H9 (cell line): ENCODE results near the gene TRIM34. TPM values are rescaled to one million over a fixed set of nuclear protein-coding genes. Genes with fewer than 3 reads are reported as not detected.

Experiments
- DNase-seq: peaks from one replicate; pipeline ENCODE4 v3.0.0-alpha.2; 2017
- H2AFZ ChIP-seq: one replicate; pipeline ENCODE4 v1.6.1; 2013; ENCODE audit warnings: mild to moderate bottlenecking, low read length, control low read depth, moderate library complexity
- H2AK5ac ChIP-seq: 2 replicates; pipeline ENCODE4 v1.6.1; 2013; ENCODE audit warnings: low read length, control low read depth, mixed read lengths; ENCODE audit not compliant: insufficient read length
- H2BK120ac ChIP-seq: one replicate; pipeline ENCODE4 v1.6.1; 2013; ENCODE audit warnings: low read depth, mild to moderate bottlenecking, low read length, control low read depth, inconsistent platforms; ENCODE audit not compliant: poor library complexity, severe bottlenecking
- H2BK12ac ChIP-seq: 2 replicates; pipeline ENCODE4 v1.6.1; 2013; ENCODE audit warnings: low read length, control low read depth, mixed read lengths, low read depth; ENCODE audit not compliant: insufficient read length
- H2BK15ac ChIP-seq: 2 replicates; pipeline ENCODE4 v1.6.1; 2013; ENCODE audit warnings: low read depth, low read length, control low read depth
- H2BK20ac ChIP-seq: one replicate; pipeline ENCODE4 v1.6.1; 2013; ENCODE audit warnings: low read depth, mild to moderate bottlenecking, low read length, control low read depth, inconsistent platforms; ENCODE audit not compliant: poor library complexity, severe bottlenecking
- H2BK5ac ChIP-seq: 2 replicates; pipeline ENCODE4 v1.6.1; 2013; ENCODE audit warnings: low read length, control low read depth, mixed read lengths; ENCODE audit not compliant: insufficient read length
- H3K14ac ChIP-seq: 2 replicates; pipeline ENCODE4 v1.6.1; 2013; ENCODE audit warnings: low read length, control low read depth; ENCODE audit not compliant: insufficient read depth
- H3K18ac ChIP-seq: 2 replicates; pipeline ENCODE4 v1.6.1; 2013; ENCODE audit warnings: low read depth, mild to moderate bottlenecking, mixed read lengths, low read length, control low read depth; ENCODE audit not compliant: insufficient read length
- H3K23ac ChIP-seq: 2 replicates; pipeline ENCODE4 v1.6.1; 2013; ENCODE audit warnings: low read length, control low read depth, mixed read lengths, low read depth; ENCODE audit not compliant: insufficient read length
- H3K23me2 ChIP-seq: 2 replicates; pipeline ENCODE4 v1.6.1; 2013; ENCODE audit warnings: low read depth, mild to moderate bottlenecking, mixed read lengths, low read length, control low read depth; ENCODE audit not compliant: insufficient read length, poor library complexity, severe bottlenecking
- H3K27ac ChIP-seq: 2 replicates; pipeline ENCODE4 v1.5.1; 2013; ENCODE audit warnings: low read length, control low read depth, mixed read lengths, low read depth; ENCODE audit not compliant: insufficient read length
- H3K27me3 ChIP-seq: 2 replicates; pipeline ENCODE4 v1.6.1; 2013; ENCODE audit warnings: low read length, control low read depth, inconsistent platforms; ENCODE audit not compliant: insufficient read depth
- H3K4ac ChIP-seq: 2 replicates; pipeline ENCODE4 v1.6.1; 2013; ENCODE audit warnings: low read depth, mild to moderate bottlenecking, control low read depth, inconsistent platforms, low read length, moderate library complexity
- H3K4me1 ChIP-seq: 2 replicates; pipeline ENCODE4 v1.6.1; 2013; ENCODE audit warnings: low read length, control low read depth, inconsistent platforms; ENCODE audit not compliant: insufficient read depth
- H3K4me2 ChIP-seq: 2 replicates; pipeline ENCODE4 v1.6.1; 2013; ENCODE audit warnings: low read length, control low read depth, mixed read lengths; ENCODE audit not compliant: insufficient read length, insufficient read depth
- H3K56ac ChIP-seq: 2 replicates; pipeline ENCODE4 v1.6.1; 2013; ENCODE audit warnings: low read depth, mild to moderate bottlenecking, mixed read lengths, low read length, control low read depth; ENCODE audit not compliant: insufficient read length
- H3K79me1 ChIP-seq: 2 replicates; pipeline ENCODE4 v1.6.1; 2013; ENCODE audit warnings: low read depth, mild to moderate bottlenecking, moderate library complexity, low read length, control low read depth, inconsistent platforms; ENCODE audit not compliant: insufficient read depth, poor library complexity, severe bottlenecking
- H3K79me2 ChIP-seq: 2 replicates; pipeline ENCODE4 v1.6.1; 2013; ENCODE audit warnings: low read length, control low read depth, inconsistent platforms; ENCODE audit not compliant: insufficient read depth
- H3K9ac ChIP-seq: 2 replicates; pipeline ENCODE4 v1.6.1; 2013; ENCODE audit warnings: low read length, control low read depth, mixed read lengths; ENCODE audit not compliant: insufficient read length; ENCODE audit errors: extremely low read depth
- H3K9me3 ChIP-seq: one replicate; pipeline ENCODE4 v1.6.1; 2013; ENCODE audit warnings: low read depth, low read length, inconsistent platforms; ENCODE audit not compliant: control insufficient read depth
- H3T11ph ChIP-seq: one replicate; pipeline ENCODE4 v1.6.1; 2013; ENCODE audit warnings: mild to moderate bottlenecking, low read length, control low read depth, inconsistent platforms
- H4K20me1 ChIP-seq: one replicate; pipeline ENCODE4 v1.6.1; 2013; ENCODE audit not compliant: control insufficient read depth, insufficient read length, insufficient read depth
- H4K5ac ChIP-seq: 2 replicates; pipeline ENCODE4 v1.6.1; 2013; ENCODE audit warnings: low read depth, mild to moderate bottlenecking, mixed read lengths, low read length, control low read depth; ENCODE audit not compliant: insufficient read length
- H4K8ac ChIP-seq: replicated peaks from 2 replicates; pipeline ENCODE4 v1.6.1; 2013; ENCODE audit warnings: low read length, control low read depth, mixed read lengths, low read depth; ENCODE audit not compliant: insufficient read length
- H4K91ac ChIP-seq: 2 replicates; pipeline ENCODE4 v1.6.1; 2013; ENCODE audit warnings: low read depth, mild to moderate bottlenecking, moderate library complexity, mixed read lengths, low read length, control low read depth; ENCODE audit not compliant: insufficient read length
- H3K27ac Mint-ChIP-seq, 3 experiments: 2 replicates in 2 of 3; 3 replicates in 1 of 3; pipeline ENCODE4 v1.8.0; 2020 to 2021; ENCODE audit warnings: mixed read lengths in 3 of 3, mild to moderate bottlenecking in 1 of 3, moderate library complexity in 1 of 3
- H3K27me3 Mint-ChIP-seq: 2 replicates; pipeline ENCODE4 v1.8.0; 2021; ENCODE audit warnings: low read depth, mild to moderate bottlenecking, moderate library complexity, mixed read lengths
- H3K36me3 Mint-ChIP-seq, 3 experiments: 2 replicates in 2 of 3; 3 replicates in 1 of 3; pipeline ENCODE4 v1.8.0; 2020 to 2021; ENCODE audit warnings: low read depth in 3 of 3, mixed read lengths in 3 of 3; ENCODE audit not compliant: insufficient read depth in 1 of 3
- H3K4me1 Mint-ChIP-seq, 2 experiments: 2 replicates each; pipeline ENCODE4 v1.8.0; 2020; ENCODE audit warnings: mixed read lengths in 2 of 2
- H3K4me3 Mint-ChIP-seq, 2 experiments: 2 replicates in 1 of 2; 3 replicates in 1 of 2; pipeline ENCODE4 v1.8.0; 2020 to 2021; ENCODE audit warnings: mild to moderate bottlenecking in 2 of 2, mixed read lengths in 2 of 2, moderate library complexity in 1 of 2
- H3K9me3 Mint-ChIP-seq, 2 experiments: 2 replicates in 1 of 2; 3 replicates in 1 of 2; pipeline ENCODE4 v1.8.0; 2020; ENCODE audit warnings: mild to moderate bottlenecking in 2 of 2, mixed read lengths in 2 of 2, moderate library complexity in 1 of 2
- WGBS: extraction: QIAGEN DNeasy Blood & Tissue Kit; methylation state at CpG from one replicate; pipeline ENCODE4 v1.1.7; 2013; ENCODE audit warnings: missing lambda C conversion rate, low lambda C conversion rate, mixed read lengths; ENCODE audit not compliant: insufficient read length; ENCODE audit errors: extremely low coverage; 5-methylcytosine and 5-hydroxymethylcytosine counted together
- total RNA-seq: library from RNA; stranded (reverse); gene quantifications from 2 replicates; pipeline ENCODE4 v1.2.1, GENCODE V29; 2021
- TF ChIP-seq, protein P1 (sequence below): fragments of 200-600 bp; sonication (generic); conservative IDR thresholded peaks from 3 replicates; pipeline ENCODE4 v1.8.0; 2021; ENCODE audit warnings: antibody characterized with exemption, mild to moderate bottlenecking

The TRIM34 gene
- total RNA-seq, 1 experiment from 2014 or later, result 0.59 TPM

GRCh38 chr11:5620651-5621521 is 3.9 kb upstream of the TRIM34 start:
- no peak overlapping the region for H3K4ac ChIP-seq
- H3K23ac ChIP-seq, result no peak overlapping the region
- Mint-ChIP-seq H3K4me1 (peaks cover 28 to 33% of the 10 kb centered on the region in 2 experiments), H3K27ac (peak overlapping the region in 1 of 3 experiments; percentile 67; a peak in 1 of 7 replicates), H3K4me3 (no peak overlapping the region), H3K27me3 (no peaks in the 10 kb centered on the region), H3K36me3 (no peaks in the 10 kb centered on the region), H3K9me3 (no peaks in the 10 kb centered on the region)
- no peaks in the 10 kb centered on the region for H4K20me1 ChIP-seq
- H3K79me2 ChIP-seq, result no peaks in the 10 kb centered on the region; the same call in 1 of the 2 replicates
- H4K91ac ChIP-seq, result no peak overlapping the region
- H3K79me1 ChIP-seq, result no peaks in the 10 kb centered on the region
- no CpG with 5 or more reads among the region's 3 CpGs for WGBS
- no peak overlapping the region for H2BK12ac ChIP-seq
- H2BK15ac ChIP-seq, result no peak overlapping the region
- no peak overlapping the region for H2BK20ac ChIP-seq
- no peaks in the 10 kb centered on the region for H3K9me3 ChIP-seq
- no peak overlapping the region for H4K5ac ChIP-seq
- H3T11ph ChIP-seq, result no peak overlapping the region
- no peak overlapping the region for H4K8ac ChIP-seq
- no peak overlapping the region for H3K14ac ChIP-seq
- H3K4me2 ChIP-seq, result no peak overlapping the region
- H3K23me2 ChIP-seq, result no peaks in the 10 kb centered on the region
- no peak overlapping the region for H3K9ac ChIP-seq
- H2AK5ac ChIP-seq, result no peak overlapping the region
- no peak for DNase-seq
- H2BK120ac ChIP-seq, result no peak overlapping the region
- no peak overlapping the region for H3K56ac ChIP-seq
- no peaks in the 10 kb centered on the region for H3K27me3 ChIP-seq
- TF ChIP-seq, protein P1, sequence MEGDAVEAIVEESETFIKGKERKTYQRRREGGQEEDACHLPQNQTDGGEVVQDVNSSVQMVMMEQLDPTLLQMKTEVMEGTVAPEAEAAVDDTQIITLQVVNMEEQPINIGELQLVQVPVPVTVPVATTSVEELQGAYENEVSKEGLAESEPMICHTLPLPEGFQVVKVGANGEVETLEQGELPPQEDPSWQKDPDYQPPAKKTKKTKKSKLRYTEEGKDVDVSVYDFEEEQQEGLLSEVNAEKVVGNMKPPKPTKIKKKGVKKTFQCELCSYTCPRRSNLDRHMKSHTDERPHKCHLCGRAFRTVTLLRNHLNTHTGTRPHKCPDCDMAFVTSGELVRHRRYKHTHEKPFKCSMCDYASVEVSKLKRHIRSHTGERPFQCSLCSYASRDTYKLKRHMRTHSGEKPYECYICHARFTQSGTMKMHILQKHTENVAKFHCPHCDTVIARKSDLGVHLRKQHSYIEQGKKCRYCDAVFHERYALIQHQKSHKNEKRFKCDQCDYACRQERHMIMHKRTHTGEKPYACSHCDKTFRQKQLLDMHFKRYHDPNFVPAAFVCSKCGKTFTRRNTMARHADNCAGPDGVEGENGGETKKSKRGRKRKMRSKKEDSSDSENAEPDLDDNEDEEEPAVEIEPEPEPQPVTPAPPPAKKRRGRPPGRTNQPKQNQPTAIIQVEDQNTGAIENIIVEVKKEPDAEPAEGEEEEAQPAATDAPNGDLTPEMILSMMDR, result no peak
- H2AFZ ChIP-seq, result no peak overlapping the region
- no peak overlapping the region for H2BK5ac ChIP-seq
- no peak overlapping the region for H3K18ac ChIP-seq
- no peak overlapping the region for H3K27ac ChIP-seq
- H3K4me1 ChIP-seq, result peaks cover 20% of the 10 kb centered on the region; the same call in 1 of the 2 replicates
